Hematopoietic multipotent progenitor cell treated with erythropoietin and hydrocortisone succinate and interleukin-3 and kit ligand, for 8 days (in vitro differentiated cells): ENCODE data around the gene ABLIM2.

Experiments used
- DNase-seq: peaks from one replicate; pipeline ENCODE4 v3.0.0-alpha.2; 2015

ABLIM2 gene

DNA sequence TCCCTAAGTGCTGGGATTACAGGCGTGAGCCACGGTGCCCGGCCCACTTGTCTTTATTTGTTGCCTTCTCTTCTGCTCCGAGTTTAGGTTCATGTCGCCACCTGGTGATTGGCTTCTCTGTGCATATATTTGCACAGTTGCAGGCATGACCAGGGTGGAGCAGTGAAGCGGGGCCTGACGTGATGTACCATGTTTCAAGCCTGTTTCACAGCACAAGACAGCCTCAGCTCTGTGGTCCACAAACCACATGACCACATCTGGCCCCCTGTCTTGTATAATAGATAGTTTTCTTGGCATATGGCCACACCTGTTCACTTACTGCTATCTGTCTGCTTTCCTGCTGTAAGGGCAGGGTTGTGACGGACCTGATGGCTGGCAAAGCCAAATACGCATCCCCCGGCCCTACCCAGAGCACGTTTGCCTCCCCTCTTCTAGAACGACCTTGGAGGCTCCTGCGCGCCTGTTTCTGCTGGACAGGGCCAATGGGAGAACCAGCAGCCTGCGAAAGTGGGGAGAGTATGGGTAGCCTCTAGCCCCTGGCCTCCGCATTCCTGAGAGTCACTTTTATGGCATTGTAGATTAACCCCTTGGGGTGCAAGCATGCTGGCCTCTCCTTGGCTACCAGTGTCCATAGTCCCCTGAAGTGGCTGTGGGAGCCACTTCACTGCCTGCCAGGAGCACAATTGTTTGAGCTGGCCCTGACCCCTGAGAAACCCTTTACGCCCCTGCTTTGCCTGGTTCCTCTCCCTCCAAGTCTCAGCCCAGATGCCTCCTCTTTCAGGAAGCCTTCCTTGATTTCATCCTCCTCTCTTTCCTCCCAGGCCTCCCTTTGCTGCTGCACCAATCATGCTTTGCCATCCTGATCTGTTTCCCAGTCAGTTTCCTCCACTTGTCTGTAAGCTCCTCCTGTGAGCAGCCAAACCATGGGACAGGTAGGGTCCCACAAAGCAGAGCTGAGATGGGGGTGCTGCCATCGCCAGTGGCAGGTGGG lies 34.4 kb upstream of the ABLIM2 start:
- peak; percentile 77 for DNase-seq

DNA sequence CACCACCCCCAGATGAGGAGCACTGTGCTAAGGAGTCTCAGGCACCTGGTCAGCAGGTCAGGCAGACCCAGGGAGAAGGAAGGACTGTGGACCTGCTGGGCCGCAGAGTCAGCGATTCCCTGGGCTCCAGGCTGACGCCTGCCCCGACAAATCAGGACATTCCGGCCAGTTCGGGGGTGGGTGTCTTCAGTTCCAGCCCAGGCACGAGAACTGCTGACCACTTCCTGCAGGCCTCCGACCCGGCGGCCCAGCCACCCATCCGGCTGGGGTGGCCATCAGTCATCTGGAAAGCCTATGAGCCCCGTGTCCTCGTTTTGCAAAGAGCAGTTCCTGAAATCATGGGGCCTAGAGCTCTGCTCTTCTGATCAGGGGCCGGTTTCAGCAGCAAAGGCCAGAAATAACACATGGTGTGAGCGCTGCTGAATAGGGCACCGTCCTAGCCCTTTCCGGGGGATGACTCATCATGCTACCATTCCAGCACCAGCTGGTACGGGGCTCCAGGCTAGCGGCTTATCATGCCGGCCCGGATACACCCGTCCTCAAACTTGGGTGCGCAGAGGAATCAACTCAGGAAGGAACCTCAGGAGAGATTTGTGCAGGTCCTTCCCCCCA lies 32.6 kb upstream of the ABLIM2 start:
- peak; percentile 90 for DNase-seq

DNA sequence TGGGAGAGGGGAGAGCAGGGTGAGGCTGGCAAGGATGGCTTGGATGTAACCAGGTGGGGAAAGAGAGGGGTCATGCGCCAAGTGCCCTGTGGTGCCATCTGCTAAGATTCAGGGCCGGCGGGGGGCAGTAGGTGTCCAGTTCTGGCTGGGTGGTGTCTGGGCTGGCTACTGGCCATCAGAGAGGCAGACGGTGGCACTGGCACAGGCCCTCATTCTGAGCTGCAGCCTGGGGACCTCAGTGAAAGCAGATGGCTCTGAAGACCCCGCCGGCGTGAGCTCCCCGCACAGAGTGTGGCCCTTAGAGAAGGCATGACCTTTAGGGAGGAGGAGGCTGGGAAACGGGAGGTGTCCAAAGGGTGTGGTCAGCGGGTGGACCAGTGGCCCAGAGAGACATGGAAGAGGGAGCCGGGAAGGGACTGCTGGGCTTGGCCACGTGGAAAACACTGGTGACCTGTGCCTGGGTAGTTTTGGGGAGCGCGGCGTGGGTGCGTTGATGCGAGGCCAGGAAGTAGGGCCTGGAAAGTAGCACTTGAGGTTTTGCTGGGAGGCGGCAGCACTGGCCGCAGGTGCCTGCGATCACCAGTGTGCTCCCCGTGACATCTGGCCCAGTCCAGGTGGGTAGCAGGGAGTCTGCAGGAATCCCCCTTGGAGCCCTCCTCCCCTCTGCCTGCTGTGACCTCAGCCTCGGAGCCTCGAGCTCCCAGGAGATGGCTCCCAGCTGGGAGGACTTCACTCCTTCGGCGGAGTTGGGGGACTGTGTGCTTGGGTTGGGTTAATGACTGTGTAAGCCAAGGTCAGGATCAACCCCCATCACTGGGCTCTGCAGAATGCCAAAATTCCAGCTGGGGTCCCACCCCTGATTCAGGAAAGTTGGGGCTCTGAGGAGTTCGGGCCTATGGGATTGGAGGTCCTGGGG lies 31.2 kb upstream of the ABLIM2 start:
- no peak for DNase-seq

DNA sequence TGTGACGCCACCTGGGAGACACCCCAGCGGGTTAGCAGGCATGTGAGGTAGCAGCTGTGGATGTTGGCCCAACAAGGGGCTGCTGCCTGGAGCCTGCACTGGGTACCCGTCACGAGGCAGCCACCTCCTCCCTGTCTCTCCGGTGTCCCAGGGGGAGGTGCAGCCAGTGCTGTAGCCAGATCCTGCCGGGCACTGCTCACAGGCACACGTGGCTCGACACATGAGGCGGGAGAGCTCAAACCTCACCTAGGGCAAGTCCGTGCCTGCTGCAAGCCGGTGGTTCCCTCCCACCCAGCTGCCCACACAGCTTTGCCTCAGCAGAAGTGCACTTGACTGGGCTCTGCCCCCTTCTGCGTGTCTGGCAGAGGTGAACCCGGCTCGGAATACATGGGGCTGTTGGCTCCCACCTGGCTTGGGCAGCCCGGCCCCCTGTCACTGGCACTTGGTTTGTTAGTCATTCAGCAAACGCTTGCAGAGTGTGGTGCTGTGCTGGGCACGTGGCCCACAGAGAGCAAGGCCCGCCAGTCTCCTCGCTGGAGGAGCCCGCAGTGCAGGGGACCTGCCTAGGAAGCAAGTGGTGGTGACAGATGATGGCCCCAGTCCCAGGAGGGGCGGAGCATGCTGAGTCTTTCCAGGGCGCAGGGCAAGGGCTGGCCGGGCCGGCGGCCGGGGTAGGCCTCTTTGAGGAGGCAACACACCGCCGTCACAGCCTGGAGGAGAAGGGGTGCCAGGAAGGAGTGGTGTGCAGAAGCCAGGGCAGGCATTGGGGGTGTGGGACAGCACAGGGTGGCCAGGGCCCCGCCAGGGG lies 30.3 kb upstream of the ABLIM2 start:
- peak; percentile 14 for DNase-seq

DNA sequence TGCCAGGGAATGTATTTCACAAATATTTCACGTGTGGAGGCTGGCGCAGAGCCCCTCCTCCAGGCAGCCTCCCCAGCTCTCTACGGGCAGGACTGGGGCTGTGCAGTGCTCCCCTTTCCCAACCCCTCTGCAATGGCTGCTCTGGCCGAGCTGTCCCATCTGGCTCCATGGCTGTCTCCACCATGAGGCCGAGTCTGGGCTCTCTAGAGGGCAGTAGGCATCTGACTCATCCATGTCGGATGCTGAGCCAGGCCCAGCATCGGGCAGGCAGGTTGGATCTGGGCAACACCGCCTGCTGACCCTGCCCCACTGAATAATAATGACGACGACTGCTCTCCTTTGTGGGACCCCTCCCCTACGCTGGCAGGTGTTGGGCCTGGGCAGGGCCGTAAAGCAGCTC lies 29.5 kb upstream of the ABLIM2 start:
- no peak for DNase-seq

DNA sequence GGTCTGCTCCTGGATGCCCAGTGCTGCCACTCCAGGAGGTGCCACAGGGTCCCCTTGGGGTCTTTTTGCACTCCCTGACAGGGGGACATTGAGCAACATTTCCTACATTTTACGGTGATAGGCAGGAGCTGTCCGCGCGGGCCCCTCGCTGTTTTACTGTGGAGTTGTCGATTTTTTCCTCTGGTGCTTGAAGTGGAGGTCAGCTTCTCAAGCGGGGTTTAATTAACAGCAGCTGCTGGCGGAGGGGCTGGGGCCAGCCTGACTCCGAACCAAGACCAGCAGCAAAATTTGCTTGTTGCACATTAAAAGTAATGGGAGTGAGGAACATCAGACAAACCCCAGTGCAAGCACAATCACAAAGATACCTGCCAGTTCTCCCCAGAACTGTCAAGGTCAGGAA lies 27.3 kb upstream of the ABLIM2 start:
- no peak for DNase-seq

DNA sequence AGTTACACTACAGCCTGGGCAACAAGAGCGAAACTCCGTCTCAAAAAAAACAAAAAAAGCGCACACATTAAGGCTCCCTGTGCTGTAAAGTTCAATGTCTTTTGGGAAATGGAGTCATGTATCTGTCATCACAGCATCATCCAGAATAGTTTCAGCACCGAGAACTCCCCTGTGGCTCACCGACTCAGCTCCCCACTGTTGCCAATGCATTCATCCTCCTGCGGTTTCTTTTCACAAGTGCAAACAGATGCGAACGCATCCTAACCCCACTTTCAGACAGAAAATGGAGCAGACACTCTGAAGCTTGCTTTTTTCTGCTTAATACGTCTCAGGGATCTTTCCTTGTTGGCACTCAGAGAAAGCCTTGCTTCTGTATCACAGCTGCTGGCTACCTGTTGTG lies 26.7 kb upstream of the ABLIM2 start:
- DNase-seq: no peak

DNA sequence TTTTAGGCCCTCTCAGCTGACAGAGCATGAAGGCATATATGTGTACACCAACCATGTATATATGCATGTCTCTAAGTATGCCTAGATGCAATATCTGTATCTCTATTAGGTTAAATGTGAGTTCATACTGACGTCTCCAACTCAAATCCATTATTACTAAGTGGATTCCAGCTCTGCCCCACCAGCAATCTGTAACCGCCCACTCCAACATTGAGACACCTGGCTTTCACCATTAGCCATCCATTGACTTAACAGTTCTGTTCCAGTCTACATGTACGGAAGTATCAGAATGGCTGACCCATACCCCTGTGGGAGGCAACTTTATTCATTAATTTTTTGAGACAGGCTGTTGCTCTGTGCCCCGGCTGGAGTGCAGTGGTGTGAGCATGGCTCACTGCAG lies 25.4 kb upstream of the ABLIM2 start:
- DNase-seq: no peak

DNA sequence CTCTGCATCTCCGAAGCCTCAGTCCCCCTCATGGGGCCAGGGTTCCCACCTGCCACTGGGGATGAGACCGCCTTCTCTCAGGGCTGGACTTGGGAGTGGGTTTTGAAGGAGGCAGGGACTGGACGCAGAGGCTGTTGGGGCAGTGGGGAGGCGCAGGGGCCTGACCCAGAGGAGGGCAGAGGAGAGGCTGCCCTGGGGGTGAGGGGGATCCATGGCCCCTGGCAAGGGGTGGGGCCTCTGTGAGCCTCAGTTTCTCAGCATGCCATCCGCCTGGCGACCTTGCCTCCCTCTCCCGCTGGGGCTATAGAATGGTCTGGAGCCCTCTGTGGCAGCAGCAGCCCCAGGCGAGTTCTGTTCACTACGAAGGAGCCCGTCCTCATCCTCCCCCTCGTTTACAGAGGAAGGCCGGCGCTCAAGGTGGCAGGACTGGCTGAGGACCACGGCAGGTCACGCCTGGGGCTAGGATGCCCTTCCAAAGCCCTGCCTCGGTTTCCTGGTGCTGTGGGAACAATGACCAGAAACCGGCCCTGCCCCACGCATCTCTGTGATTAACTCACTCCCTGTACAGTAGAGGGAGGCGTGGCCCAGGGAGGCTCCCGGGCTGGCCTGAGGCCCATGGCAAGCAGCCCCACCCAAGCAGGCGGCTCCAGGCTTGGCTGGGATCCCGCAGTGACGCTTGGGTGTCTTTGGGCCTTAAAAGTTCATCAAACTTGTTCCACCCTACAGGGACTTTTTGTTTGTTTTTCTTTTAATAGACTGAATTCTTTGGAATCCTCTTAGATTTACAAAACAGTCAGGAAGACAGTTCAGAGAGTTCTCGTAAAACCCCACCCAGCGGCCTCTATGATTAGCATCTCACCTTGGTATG lies 24.5 kb upstream of the ABLIM2 start:
- DNase-seq: peak; percentile 74

DNA sequence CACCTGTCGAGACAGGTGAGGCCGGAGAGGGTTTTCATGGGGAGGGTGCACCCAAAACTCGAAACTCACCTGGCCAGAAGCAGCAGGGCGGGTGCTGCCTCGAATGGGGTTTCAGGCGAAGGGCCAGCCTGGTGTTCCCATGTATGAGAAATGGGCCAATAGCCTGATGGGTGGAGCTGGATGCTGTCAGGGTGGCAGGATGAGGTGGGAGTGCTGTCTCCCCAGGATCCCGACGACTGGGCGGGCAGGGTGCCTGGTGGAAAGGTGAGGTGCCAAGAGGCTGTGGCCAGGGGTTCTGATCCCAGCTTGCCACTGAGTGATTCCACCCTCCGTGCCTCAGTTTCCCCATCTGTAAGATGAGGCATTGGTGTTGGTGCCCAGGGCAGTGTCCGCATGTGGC lies 23.7 kb upstream of the ABLIM2 start:
- DNase-seq: no peak

DNA sequence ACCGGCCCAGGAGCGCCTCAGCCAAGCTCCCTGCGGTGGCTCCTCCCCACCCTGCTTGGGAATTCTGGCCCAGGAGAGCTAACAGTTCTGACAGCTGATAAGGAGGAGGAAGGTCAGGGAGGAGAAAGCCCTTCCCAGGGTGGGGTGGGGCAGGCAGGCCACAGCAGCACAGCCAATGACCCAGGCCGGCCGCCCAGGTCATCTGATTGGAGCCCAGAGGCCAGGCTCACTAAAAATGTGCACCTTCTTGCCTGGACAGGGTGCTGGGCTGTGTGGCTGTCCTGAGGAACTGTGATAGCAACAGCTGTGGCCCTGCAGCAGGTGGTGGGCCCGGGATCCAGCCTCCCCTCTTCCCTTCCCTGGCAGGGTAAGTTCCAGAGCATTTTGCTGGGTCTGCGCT lies 23.2 kb upstream of the ABLIM2 start:
- DNase-seq: no peak

DNA sequence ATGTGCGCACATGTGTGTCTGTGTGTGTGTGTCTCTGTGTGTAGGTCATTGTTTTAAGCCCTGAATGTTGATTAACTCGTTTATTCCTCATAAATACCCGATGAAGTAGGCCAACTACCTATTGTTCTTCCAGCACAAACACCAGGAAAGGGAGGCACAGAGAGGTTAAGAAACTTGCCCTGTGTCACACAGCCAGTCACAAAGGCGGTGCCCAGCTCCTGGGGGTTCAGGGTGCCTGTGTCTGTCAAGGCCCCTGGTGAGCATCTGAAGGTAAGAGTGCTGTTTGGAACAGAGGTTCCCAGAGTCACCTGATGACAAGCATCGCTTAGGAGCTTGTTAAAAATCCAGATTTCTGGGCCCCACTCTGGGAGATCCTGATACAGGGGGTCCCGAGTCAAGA lies 22.5 kb upstream of the ABLIM2 start:
- no peak for DNase-seq

DNA sequence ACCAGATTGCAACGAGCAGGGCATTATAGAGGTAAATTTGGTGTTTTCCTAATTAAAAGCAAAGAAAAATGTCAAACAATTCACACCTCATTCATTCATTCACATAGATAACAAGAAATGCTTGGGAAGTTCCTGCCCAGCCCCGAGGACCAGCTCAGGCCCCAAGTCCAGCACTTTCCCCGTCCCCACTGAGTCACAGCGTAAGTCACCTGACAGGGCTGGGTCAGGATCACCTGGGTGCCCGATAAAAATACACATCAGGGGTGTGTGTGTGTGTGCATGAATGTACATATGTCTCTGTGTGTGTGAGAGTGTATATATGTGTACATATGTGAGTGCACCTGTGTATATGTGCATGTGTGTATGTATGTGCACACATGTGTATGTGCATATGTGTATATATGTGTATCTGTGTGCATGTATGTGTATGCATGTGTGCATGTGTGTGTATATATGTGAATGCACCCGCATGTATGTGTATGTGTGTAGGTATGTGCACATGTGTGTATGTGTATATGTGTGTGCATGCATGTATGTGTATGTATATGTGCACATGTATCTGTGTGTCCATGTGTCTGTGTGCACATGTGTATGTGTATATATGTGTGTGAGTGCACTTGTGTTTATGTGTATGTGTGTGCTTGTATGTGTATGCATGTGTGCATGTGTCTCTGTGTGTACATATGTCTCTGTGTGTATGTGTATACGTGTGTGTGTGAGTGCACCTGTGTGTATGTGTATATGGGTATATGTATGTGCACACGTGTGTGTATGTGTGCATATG lies 21.9 kb upstream of the ABLIM2 start:
- DNase-seq: no peak

DNA sequence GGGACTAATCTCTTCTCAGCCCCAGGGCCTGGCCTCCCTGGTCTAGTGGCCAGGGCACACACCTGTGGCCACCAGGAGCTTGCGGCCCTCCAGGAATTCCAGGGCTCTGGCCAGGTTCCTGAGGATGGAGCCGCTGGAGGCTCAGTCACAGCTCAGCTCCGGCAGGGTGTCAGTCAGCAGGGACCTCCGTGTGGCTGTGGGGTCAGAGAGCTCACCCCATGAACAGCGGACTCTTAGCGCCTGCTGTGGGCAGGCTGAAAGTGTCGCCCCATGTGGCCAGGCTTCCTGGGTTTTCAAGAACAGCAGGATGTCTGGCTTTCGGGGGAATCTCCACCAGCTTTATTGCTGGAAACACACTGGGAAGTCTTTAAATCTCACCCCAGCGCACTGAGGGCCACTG lies 21.2 kb upstream of the ABLIM2 start:
- no peak for DNase-seq

DNA sequence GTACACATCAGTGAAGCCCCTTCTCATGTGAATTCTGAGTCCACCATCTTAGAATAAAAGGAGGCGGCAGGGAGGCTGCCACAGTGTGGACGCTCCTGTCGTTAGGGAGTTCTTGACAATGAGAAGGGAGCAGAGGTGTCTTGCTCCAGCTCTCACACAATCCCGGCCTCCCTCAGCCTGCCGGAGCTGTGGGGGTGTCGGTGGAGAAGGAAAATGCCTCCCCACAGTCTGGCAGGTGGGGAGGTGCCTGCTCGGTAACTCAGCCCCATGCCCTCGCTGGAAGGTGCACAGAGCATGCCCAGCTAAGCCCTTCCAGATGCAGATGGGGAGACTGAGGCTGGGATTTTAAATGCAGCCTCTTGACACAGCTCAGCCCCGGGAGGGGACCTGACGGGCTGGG lies 20.5 kb upstream of the ABLIM2 start:
- no peak for DNase-seq

DNA sequence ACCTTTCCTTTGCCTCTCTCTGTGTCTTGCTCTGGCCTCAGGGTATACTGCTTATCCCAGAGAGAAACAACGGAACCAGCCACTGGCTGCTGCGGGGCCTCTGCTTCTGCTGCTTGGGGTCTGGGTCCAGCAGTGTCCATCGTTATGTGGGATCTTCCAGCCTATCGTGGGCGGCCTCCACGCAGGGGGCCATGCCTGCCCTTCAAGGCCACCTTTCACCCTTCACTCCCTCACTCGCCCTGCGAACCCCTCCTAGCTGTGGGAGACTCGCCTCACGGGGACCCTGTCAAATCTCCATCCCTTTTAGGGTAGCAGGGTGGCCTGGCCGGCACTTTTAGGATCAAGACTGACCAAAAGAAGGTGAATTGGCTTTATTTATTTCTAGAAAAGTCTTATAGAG lies 19.3 kb upstream of the ABLIM2 start:
- DNase-seq: no peak

DNA sequence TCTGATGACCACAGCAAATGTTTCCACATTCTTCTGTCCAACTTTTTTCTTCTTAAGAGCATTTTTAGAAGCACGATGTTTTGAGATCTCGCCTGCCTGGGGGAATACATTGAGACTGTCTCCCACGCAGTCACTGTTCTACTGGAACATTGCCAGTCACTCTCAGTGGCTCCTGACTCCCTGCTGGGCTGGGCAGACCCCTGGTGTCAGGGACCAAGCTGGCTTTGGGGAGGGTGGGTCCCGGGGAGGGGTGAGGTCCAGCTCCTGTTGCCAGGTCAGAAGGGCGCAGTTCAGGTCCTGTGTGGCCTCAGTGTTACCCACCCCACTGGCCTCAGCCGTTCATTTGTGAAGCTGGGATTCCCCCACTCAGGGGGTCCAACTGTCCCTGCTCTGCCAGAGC lies 18.9 kb upstream of the ABLIM2 start:
- no peak for DNase-seq

DNA sequence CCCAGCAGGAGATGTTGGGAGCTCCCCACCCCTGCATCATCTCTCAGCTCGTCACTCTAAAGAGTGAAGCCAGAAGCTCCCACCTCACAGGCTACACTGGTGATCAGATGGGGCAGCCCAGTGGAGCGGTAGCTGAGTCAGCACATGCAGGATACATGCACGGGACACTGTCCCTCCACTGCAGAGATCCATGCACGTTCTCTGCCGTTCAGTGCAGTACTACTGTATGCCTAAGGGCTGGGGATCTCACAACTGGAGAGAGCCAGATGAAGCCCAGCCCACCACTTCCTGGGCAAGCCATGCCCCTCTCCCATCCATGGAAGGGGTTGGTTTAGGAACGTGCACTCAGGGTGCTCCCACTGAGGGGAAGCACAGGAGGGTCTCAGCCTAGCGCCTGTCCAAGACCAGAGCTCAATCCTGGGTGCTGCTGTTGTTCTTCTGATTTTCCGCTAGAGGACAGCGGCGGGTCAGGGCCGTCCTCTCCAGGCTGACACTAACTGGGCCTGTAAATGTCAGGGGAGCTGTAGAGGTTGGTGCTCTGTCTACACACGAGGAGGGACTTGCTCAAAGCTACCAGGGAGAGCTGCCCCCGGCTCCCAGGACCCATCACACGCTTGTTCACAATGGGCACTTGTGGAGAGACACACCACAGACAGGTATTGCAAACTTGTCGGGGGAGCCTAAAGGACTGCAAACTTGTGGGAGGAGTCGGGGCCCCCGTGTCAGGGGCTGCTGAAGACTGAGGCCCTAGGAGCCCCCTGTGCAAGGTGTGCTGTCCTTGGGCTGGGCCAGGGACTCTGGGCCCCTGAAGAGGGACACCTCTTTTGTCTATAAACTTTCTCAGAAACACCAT lies 18.2 kb upstream of the ABLIM2 start:
- DNase-seq: peak; percentile 50

DNA sequence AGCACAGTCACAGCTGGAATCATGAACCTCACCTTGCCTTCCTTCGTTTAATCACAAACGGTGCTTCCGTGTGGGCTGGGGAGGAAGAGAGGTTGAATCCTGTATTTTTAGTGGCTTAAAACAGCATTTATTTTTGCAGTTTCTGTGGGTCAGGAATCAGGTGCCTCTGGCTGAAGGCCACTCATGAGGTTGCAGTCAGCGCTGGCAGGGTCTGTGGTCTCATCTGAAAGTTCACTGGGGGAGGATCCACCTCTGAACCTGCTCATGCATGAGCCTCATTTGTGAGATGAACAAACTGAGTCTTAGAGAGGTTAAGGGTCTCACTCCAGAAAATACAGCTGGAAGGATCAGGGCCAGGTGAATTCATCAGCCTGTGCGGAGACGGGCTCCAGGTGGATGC lies 17.1 kb upstream of the ABLIM2 start:
- DNase-seq: no peak

DNA sequence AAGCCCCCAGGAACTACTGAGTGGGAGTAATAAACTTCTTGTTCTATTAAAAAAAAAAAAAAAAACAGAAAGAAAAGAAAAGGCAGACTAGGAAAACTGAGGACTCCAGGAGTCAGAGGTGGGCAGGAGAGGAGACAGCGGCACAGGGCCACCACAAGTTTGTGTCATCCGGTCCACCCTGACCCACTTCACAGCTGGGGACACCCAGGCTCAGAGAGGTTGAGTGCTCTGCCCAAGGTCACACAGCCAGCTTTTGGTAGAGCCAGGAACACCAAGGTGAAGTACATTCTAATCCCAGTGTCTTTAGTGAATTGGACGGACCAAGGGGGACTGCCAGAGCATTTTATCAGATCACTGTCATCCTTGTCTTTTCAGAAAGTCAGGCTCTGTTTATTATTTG lies 16.4 kb upstream of the ABLIM2 start:
- no peak for DNase-seq
